Calu3 (cell line): Measurements from ENCODE around the gene DSCAM. TPM values are rescaled to one million over a fixed set of nuclear protein-coding genes. Genes with fewer than 3 reads are reported as not detected.

Source experiments
- BruUV-seq: library from RNA; stranded (reverse); fragments of 400-500 nt; replicated peaks from 2 replicates; lab custom pipeline; 2021; lab: Mats Ljungman, UMichigan
- CTCF ChIA-PET: fragments of 300-600 bp; sonication (Branson Sonifier 250); formaldehyde crosslinking; loops from one replicate; lab custom pipeline; 2022; ENCODE audit warnings: antibody characterized with exemption; lab: Charles Lee
- DNase-seq: peaks from one replicate; pipeline ENCODE4 v3.0.0; 2022
- H3K27ac Mint-ChIP-seq: one replicate; pipeline ENCODE4 v1.8.0; 2022; ENCODE audit warnings: mixed read lengths; ENCODE audit not compliant: unreplicated experiment
- H3K27me3 Mint-ChIP-seq: one replicate; pipeline ENCODE4 v1.8.0; 2022; ENCODE audit warnings: mixed read lengths; ENCODE audit not compliant: unreplicated experiment
- H3K36me3 Mint-ChIP-seq: one replicate; pipeline ENCODE4 v1.8.0; 2022; ENCODE audit warnings: mild to moderate bottlenecking, moderate library complexity, mixed read lengths; ENCODE audit not compliant: insufficient read depth, unreplicated experiment
- H3K4me1 Mint-ChIP-seq: one replicate; pipeline ENCODE4 v1.8.0; 2022; ENCODE audit warnings: mild to moderate bottlenecking, low read depth, mixed read lengths; ENCODE audit not compliant: unreplicated experiment
- H3K4me3 Mint-ChIP-seq: one replicate; pipeline ENCODE4 v1.8.0; 2022; ENCODE audit warnings: mild to moderate bottlenecking, low read depth, moderate library complexity, mixed read lengths; ENCODE audit not compliant: unreplicated experiment
- H3K9me3 Mint-ChIP-seq: one replicate; pipeline ENCODE4 v1.8.0; 2022; ENCODE audit warnings: low read depth, mixed read lengths; ENCODE audit not compliant: unreplicated experiment
- intact Hi-C: fragments of 100-400 bp; cut with micrococcal nuclease; formaldehyde crosslinking; loops from one replicate; pipeline ENCODE4 v1.10.0; 2022; ENCODE audit not compliant: unreplicated experiment
- total RNA-seq: library from RNA; stranded (reverse); gene quantifications from 2 replicates; pipeline ENCODE4 v1.2.3, GENCODE V29; 2022
- TF ChIP-seq, protein P1 (sequence below): fragments of 200-600 bp; IDR thresholded peaks from one replicate; pipeline ENCODE4 v1.8.0; 2022; ENCODE audit warnings: antibody characterized with exemption; ENCODE audit not compliant: unreplicated experiment

The DSCAM gene
- total RNA-seq, 1 experiment from 2014 or later, result not detected

- intact Hi-C loops, result no loop called here
- Mint-ChIP-seq H3K4me3 (no peak overlapping the region), H3K27ac (no peak overlapping the region), H3K9me3 (peaks cover 12% of the 10 kb centered on the region), H3K27me3 (no peaks in the 10 kb centered on the region), H3K36me3 (no peaks in the 10 kb centered on the region), H3K4me1 (no peaks in the 10 kb centered on the region)
- CTCF ChIA-PET, result no interaction called here
- TF ChIP-seq, protein P1, sequence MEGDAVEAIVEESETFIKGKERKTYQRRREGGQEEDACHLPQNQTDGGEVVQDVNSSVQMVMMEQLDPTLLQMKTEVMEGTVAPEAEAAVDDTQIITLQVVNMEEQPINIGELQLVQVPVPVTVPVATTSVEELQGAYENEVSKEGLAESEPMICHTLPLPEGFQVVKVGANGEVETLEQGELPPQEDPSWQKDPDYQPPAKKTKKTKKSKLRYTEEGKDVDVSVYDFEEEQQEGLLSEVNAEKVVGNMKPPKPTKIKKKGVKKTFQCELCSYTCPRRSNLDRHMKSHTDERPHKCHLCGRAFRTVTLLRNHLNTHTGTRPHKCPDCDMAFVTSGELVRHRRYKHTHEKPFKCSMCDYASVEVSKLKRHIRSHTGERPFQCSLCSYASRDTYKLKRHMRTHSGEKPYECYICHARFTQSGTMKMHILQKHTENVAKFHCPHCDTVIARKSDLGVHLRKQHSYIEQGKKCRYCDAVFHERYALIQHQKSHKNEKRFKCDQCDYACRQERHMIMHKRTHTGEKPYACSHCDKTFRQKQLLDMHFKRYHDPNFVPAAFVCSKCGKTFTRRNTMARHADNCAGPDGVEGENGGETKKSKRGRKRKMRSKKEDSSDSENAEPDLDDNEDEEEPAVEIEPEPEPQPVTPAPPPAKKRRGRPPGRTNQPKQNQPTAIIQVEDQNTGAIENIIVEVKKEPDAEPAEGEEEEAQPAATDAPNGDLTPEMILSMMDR, result no peak
- DNase-seq, result no peak
- BruUV-seq, result no TSS peak
These were observed 596.3 kb downstream of the DSCAM start for GRCh38 chr21:40250514-40251294.

GRCh38 chr21:40244981-40245380 is 602.0 kb downstream of the DSCAM start:
- no peaks in the 10 kb centered on the region for H3K4me1 Mint-ChIP-seq
- H3K36me3 Mint-ChIP-seq, result no peaks in the 10 kb centered on the region
- TF ChIP-seq, protein P1, result no peak
- DNase-seq, result no peak
- CTCF ChIA-PET, result no interaction called here
- intact Hi-C loops, result no loop called here
- H3K9me3 Mint-ChIP-seq, result peaks cover 18% of the 10 kb centered on the region
- no peak overlapping the region for H3K27ac Mint-ChIP-seq
- BruUV-seq, result no TSS peak
- no peaks in the 10 kb centered on the region for H3K27me3 Mint-ChIP-seq
- no peak overlapping the region for H3K4me3 Mint-ChIP-seq

DNA sequence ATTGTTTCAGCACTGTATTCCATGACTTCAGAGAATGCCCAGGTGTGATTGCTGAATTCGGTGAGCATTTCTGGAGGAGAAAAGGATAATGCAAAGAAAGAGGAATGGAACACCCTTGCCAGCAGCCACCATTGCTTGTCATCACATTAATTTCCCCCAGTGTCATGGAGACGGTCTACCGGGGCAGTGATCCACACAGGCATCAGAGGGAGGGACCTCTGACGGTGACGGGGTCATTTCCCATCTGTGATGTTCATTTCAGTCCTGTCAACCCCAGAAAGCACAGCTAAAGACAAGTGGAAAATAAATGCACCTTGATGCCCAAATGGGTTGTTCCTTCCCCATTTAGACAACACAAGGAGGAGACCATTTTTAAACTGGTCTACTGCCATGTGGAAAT is 603.3 kb downstream of the DSCAM start:
- intact Hi-C loops, result no loop called here
- TF ChIP-seq, protein P1, result no peak
- CTCF ChIA-PET, result no interaction called here
- Mint-ChIP-seq H3K4me1 (no peaks in the 10 kb centered on the region), H3K27ac (no peak overlapping the region), H3K4me3 (no peak overlapping the region), H3K9me3 (peaks cover 17% of the 10 kb centered on the region), H3K36me3 (no peaks in the 10 kb centered on the region), H3K27me3 (no peaks in the 10 kb centered on the region)
- BruUV-seq, result no TSS peak
- DNase-seq, result no peak

DNA sequence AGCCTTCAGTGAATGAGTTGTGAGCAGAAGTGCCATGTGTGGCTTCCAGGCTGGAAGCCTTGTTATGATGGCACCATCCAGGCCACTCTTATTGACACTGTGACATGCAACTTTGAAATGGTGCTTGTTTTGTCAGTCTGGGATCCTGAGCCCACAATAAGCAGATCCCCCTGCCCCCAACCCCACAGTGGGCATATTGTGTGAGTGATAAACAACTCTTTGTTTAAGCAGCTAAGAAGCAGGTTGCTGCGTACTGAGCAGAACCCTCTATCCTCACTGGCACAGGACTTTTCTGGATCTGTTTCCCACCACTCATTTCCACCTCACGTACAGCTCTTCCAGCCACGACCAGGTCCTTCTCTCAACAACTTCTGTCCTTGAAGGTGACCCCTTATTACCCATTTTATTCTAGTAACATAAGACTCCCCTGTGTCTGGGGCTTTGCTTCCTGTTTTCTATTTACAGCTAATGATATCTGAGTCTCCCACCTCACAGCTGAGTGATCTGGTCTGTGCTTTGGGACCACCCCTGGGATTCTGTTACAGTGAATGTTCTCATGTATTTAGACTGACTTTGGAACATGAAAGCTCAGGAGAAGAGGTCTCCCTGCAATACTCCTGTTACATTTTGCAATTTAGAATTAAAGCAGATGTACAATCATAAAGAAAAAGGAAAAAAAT is 604.2 kb downstream of the DSCAM start:
- TF ChIP-seq, protein P1, result no peak
- Mint-ChIP-seq H3K9me3 (peaks cover 13% of the 10 kb centered on the region), H3K4me1 (no peaks in the 10 kb centered on the region), H3K36me3 (no peaks in the 10 kb centered on the region), H3K27me3 (no peaks in the 10 kb centered on the region), H3K27ac (no peak overlapping the region), H3K4me3 (no peak overlapping the region)
- BruUV-seq, result no TSS peak
- CTCF ChIA-PET, result no interaction called here
- DNase-seq, result no peak
- intact Hi-C loops, result no loop called here
